ENCODE data around the gene COX10.
"Not testable (repeated sequence)": the region's sequence is repeated elsewhere in the genome, so short reads cannot be mapped to it uniquely, and the experiment has no call there.

Gene COX10

DNA sequence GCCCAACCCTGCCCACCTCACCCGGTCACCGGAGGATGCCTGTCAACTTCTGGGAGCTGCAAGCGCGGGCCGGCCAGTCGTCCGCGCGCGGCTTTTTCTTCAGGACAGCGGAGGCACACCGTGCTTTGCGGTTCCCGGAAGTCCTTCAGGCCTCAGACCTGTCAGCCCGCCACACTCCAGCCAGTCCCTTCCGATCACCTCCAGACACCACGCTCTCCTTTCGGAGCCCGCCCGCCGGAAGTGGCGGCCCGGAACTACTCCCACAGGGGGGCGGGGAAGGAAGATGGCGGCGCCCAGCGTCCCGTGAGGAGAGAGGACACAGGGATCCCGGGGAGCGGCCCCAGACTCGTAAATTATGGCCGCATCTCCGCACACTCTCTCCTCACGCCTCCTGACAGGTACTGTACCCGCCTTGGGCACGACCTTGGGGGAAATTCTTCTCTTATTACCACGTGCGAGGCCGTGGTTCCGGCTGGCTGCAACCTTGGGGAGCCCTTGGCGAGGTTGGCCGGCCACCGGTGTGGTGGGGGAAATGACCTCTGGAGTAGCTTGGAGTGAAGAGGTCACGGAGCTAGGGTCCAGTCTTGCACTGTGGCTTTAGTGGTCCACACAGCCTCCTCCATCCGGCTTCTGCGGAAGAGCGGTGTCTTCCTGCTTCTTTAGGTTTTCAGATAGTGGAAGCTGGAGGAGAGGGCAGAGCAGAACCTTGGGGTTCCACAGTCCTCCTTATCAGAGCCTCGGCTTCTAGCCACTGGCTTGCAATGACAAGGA, at the start of gene COX10:
COX10 (plus strand) TSS at position 254 of the 771 bp plus-strand sequence; CDS start at position 356, 102 bp downstream.
- DNase-seq (ENCODE audit: low read depth) = peak; percentile 74

DNA sequence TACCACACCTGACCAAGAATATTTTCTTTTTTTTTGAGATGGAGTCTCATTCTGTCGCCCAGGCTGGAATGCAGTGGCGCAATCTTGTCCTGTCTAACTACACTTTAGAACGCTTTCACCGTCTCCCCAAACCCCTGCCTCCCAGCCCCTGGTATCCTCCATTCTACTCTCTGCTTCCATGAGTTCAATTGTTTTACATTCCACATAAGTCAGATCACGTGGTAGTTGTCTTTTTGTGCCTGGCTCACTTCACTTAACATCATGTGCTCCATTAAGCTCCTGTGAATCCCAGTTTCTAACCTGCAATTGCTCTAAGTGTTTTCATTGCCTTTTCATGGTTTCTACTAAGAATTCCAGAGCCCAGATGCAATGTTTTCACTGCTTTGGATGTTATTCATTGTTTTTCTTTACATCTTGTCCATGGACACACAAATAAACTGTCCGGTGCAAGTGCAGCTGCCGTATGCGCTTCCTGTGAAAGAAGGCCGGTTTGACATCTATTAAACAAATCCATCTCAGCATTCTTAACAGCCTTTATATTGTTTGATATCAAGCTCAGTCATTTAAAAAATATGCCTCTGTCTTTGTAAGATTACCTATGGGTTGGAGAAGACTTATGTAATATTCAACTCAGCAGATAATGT, 47.5 kb upstream of the COX10 start:
- not testable (repeated sequence) for DNase-seq (ENCODE audit: low read depth)

DNA sequence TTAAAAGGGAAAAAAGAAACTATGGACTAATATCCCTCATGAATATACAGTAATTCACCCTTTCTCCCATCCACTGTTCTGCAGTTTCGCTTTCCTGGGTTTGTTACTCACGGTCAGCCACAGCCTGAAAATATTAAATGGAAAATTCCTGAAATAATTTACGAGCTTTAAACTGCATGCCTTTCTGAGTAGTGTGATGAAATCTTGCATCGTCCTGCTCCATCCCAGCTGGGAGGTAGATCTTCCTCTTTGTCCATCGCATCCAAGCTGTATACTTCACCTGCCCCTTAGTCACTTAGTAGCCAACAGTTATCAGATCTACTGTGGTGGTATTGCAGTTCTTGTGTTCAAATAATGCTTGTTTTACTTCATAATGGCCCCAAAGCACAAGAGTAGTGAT, 39.5 kb upstream of the COX10 start:
- DNase-seq (ENCODE audit: low read depth) = not testable (repeated sequence)

DNA sequence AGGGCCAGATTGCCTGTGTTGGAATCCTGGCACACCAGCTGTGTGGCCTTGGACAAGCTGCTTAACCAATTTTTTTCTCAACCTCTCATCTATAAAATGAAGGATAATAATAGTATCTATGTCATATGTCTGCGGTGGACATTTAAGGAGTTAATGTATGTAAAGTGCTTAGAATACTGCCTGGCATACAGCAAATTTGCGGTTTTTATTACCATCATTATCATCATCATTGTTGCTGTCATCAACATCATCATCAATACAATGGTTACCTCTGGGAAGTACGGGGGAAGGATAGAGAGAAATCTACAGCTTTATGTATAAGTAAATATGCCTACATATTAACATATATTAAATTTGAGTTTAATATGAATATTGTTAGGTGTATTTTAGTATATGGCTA, 37.1 kb upstream of the COX10 start:
- DNase-seq (ENCODE audit: low read depth) = no peak

DNA sequence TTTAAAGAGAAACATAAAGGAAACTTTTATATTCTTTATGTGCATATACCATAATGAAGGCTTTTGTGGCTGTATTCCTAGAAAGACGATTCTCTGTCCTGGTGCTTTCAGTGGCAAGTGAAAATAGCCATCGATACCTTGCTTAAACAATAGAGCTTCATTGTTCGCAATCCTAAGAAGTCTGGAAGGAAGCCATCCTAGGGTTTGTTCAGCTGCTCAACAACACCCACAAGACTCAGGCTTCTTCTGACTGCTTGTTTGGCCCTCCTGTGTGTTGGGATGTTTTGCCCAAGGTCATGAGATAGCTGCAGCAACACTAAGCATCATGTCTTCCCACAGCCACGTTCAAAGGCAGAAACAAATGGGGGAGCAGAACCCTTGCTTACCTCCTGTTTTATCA, 36.1 kb upstream of the COX10 start:
- no peak for DNase-seq (ENCODE audit: low read depth)

DNA sequence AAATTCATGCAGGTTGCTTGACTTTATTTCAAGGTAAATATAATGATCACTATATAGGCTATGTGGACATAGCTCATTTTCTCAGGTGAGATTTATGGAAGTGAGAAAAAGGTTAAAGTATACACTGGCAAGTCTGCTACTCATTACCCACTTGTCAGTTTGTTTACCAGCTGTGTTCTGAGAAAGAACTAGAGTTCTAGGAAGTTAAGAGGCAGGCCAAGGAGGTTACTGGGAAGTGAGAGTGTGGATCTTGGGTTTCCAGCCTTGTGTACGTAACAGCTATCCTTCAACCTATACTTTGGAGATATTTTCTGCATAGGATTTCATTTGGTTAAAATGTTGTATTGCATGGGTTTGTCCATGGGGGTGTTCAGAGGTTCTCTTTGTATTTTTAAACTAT, 31.9 kb upstream of the COX10 start:
- DNase-seq (ENCODE audit: low read depth) = no peak

DNA sequence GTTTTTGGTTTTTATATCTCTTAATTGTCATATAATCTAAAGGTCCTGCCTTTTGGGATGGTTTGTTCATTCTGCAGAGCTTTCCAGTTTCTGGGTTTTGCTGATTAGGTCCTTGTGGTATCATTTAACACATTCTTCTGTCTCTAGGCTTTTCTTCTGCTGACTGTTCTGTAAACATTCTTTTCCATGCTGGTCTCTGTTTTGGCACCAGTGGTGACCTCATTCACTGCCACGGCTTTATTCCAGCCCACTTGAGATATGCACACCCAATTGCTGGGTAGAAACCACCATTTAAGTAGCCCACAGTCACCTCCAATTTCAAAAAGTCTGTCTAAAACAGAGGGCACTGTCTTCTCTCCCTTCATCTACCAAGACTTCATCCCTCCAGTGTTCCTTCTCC, 31.1 kb upstream of the COX10 start:
- no peak for DNase-seq (ENCODE audit: low read depth)

DNA sequence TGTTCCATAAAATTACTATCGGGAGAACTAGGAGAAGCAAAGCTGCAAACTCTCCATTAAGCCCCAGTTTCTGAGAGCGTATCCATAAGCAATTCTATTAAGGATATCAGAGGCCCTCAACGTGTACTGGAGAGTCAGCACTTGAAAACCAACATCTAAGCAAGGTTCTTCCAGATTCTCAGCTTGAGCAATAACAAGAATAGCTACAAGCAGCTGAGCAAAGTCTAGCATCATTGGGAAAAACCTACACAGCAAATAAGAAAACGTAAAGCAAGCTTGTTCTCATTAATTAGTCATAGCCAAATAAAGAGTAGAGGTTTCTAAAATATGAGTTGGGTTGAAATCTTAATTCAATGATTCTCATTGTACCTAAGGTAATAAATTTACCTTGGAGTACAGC, 26.9 kb upstream of the COX10 start:
- no peak for DNase-seq (ENCODE audit: low read depth)

DNA sequence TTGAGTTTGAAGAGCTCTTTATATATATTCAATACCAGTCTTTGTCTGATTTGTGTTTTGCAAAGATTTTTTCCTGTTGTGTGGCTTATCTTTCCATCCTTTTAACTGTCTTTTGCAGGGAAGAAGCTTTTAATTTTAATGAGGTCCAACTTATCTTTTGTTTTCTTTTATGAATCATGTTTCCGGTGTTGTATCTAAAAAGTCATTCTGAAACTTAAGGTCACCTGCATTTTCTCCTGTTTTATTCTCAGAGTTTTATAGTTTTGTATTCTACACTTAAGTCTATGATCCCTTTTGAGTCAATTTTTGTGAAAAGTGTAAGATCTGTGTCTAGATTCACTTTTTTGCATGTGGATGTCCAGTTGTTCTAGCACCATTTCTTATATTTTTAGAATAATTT, 24.6 kb upstream of the COX10 start:
- DNase-seq (ENCODE audit: low read depth) = no peak

DNA sequence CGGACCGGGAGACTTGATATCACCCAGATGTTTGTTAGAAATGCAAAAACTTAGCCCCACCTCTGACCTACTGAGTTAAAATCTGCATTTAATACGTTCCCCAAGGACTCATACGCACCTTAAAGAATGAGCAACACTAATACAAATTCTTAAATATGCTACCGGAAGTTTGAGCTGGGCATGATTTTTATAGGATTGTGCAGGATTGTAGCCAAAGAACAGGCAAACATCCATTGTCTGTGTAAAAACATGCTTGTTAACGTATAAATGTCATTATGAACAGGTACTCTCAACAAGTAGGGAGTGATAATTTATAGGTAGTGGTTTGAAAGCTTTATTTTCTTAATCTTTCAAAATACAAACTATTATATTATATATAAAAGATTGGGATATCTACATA, 22.3 kb upstream of the COX10 start:
- no peak for DNase-seq (ENCODE audit: low read depth)

DNA sequence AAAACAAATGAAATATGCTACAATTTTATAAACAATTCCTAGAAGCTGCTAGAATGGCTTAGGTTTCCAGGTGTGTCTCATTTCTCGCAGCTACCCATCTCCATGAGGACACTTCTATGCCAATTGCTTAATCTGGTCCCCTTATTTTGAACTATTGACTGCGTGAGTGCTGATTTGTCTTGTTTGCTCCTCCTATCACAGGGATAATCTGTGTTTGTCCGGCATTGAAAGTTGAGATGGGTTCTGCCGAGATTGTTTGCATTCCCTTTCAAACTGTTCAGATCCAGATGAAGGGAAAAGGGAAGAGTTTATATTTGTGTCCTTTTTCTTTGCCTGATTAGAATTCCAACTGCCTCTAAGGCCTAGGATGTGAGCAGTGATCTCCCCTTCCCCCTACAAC, 21.7 kb upstream of the COX10 start:
- no peak for DNase-seq (ENCODE audit: low read depth)

DNA sequence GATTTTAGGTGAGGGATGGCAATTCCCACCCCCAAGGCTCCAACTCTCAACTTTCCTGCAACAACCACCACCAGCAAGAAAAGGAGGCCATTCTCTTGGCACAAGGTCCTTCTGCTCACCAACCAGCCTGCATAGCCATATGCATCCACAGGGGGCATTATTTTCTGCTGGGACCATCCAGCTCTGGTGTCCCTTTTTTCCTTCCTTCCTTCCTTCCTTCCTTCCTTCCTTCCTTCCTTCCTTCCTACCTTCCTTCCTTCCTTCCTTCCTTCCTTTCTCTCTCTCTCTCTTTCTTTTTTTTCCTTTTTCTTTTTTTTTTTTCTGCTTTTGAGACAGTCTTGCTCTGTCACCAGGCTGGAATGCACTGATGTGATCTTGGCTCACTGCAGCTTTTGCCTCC, 21.1 kb upstream of the COX10 start:
- DNase-seq (ENCODE audit: low read depth) = no peak

DNA sequence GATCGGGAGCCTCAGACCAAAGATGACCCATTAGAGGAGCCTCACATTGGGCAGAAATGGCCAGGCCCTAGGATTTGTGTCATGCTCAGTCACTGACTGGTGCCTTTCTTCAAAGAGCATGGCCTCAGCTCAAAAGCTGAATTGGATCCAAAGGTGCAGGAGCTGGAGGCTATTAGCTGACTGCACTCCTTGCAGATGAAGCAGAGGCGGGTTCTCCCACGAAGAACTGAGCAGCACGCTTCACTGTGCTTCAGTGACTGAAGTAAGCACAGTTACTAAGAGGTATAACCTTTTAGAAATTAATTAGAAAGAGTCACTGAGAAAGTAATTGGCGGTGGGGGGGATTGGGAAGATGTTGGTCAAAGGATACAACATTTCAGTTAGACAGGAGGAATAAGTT, 18.7 kb upstream of the COX10 start:
- DNase-seq (ENCODE audit: low read depth) = no peak

DNA sequence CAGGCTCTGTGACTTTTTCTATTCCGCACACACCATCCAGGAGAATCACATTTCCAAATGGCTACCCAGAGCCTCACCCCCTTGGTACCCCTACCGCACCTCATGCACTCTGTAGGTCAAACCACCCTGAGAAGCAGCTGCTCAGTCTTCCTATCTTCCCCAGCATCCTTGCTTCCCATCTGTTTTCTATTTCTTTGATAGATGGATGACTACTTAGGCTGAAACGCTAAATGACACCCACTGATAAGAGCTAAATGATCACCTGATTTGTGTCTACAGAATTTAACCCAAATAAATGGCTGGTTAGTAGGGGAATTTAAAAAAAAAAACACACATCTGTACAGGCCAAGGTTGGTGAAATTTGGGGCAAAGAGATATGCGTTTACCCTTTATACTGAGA, 17.6 kb upstream of the COX10 start:
- DNase-seq (ENCODE audit: low read depth) = no peak

DNA sequence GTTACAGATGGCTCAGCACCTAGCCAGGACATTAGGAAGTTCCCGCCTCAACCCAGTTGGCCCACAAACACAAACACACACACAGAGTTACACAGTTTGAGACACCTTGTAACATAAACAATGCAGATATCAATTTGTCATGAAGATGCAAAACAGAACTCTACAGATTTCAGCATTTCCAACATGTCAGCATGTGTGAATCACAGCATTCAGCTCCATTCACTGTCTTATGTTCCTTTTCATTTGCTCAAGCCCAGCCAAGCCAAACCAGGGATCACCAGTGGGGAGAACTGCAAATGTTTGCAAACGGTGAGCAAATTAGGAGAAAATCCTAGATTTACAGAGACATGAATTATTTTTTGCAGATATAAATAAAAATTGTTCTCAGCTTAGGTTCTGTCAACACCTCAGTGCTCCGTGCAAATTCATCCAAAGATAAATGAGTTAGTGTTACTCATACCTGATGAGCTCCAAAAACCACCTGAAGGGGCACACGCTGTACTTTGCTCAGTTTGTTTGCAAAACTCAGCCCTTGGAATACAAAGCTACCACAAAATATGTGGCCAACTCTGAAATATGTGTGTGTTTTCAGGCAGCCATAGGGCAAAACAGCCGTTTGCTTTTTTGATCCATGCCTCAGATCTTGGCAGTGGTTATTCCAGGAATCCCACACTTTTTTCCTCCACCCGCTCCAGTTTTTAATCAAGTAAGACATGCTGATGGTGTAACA, 16.3 kb upstream of the COX10 start:
- DNase-seq (ENCODE audit: low read depth) = no peak

DNA sequence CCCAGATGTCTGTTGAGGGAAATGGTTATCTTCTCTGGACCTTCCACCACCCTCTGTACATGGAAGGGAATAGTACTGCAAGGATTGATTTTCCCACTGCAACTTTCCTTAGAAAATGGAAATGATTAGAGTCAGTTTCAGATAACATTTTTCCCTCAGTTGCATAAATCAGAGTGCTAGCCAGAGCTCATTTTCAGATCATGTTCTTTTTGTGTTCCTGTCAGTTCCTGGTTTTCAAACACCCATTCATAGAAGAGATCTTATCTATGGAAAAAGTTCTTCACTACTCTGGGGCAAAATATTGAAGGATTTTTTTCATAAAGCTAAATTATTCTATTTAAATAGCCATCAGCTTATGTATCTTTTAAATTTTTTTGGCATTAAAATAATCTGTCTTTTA, 11.7 kb upstream of the COX10 start:
- no peak for DNase-seq (ENCODE audit: low read depth)

DNA sequence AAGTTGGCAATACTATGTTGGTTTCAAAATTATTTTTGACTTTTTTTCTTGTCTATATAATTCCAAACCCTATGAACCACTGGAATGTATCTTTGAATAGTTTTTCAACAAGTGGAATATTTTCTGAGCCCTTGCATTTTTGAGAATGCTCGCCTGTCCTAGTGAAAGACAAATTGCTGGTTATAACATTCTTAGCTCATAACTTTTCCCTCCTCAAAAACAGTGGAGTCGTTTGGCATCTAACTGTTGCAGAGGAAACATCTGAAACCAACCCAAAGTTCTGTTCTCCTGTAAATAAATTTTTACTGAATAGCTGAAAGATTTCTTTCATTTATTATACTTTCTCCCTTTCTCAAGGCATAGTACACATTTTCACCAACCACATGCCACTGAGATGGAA, 11.3 kb upstream of the COX10 start:
- no peak for DNase-seq (ENCODE audit: low read depth)

DNA sequence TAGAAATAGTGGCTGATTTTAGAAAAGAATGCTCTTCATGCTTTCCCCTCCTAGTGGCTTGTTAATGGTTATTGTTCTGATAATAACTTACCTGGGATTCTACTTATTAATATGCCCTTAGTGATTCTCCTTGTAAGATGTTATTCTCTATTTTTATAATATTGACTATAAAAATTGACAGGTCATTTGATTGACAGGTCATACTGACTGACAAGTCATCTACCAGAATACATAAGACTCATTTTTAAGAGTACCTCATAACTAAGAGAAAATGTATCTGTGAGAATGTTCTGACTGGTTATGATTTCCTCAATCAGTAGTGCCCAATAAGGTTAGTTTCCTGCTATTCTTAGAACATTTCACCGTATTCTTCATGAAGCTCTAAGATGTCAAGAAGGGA, 8.6 kb upstream of the COX10 start:
- no peak for DNase-seq (ENCODE audit: low read depth)

DNA sequence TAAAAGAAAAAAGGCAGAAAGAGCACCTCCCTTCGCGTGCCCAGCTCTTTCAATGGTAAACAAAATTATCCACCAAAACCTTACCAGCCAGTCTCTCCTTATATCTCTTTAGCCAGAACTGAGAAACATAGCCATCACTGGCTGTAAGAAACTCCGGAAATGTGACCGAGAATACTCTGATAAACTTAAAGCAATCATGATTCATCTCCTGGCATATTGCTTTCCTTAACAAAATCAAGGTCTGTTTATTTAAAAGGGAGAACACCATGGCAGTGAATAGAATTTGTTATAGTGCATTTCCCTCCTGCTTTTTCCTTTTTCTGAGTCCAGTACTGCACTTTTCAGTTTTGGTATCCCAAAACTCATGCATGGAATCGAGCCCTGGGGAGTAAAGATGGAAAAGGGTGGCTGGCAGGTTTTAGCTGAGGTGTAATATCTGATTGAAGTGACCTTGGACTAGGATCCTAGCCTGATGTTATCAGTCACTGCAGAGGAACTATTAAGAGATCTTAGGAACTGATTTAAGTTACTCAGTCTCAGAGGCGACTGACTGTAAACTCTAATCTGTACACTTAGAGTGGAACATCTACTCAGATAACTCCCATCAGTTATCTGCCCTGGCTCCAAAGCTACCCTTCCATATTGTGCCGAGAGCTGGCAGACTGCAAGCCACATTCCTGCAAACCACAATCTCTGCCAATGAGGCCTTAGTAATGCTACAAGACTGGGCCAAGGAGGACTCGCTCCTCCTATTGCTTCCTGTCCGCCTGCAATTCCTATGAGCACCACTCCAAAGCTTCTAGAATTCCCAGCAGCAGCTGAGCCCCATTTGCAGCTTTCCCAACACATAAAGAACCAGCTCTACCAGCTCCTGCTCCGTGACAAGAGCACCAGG, 7.4 kb upstream of the COX10 start:
- DNase-seq (ENCODE audit: low read depth) = no peak

DNA sequence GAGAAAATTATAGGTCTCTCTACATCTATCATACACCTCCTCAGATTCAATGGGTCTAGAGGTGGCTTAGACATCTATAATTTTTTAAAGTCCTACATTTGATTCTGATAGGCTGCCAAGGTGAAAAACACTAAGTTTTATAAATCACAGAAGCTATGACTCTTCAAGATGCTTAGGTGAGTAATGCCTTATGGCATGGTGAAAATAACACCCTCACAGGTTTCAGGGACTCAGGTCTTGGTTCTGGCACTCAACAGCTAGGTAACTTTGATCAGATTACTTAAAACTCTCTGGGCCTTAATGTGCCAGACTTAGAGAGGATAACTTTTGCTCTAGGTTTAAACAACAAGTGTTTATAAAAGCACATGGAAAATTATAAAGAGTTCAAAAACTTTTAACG, 2.0 kb upstream of the COX10 start:
- DNase-seq (ENCODE audit: low read depth) = no peak

DNA sequence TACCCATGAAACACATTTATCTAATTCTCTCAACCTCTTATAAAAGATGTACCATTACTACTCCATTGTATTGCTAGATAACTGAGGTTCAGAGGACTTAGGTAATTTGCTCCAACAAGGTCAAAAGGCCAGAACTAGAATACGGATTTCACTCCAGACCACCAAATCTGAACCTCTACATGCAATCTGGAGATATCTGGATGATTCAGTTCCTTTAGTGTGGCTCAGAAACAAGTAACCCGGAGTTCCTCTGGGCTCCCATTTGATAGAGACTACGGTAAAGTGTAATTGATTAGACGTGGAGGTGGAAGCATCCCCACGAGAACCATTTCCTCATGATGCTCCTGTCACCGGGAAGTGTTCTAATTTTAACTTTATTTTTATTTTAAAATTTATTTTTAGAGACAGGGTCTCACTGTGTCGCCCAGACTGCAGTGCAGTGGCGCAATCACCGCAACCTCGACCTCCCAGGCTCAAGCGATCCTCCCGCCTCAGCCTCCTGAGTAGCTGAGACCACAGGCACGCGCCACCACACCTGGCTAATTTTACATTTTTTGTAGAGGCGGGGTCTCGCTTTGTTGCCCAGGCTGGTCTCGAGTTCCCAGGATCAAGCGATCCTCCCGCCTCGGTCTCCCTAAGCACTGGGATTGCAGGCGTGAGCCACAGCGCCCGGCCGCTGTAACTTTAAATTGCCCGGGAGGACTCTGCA, 608 bp upstream of the COX10 start:
- no peak for DNase-seq (ENCODE audit: low read depth)

Measured in stimulated activated CD8-positive, alpha-beta memory T cell treated with anti-CD3 and anti-CD28 coated beads, Interleukin-12 subunit alpha, Interleukin-12 subunit beta, amount 100 ng/mL, for 4 hours (primary cell).